ENCODE results near the gene JPH3. TPM values are rescaled to one million over a fixed set of nuclear protein-coding genes. Genes with fewer than 3 reads are reported as not detected.

JPH3 gene
- polyA plus RNA-seq, 2 donors, result 0.04 to 0.19 TPM

- Histone ChIP-seq H3K36me3 (ENCODE audit: control insufficient read depth in 2 of 2, insufficient read depth in 2 of 2, low read length in 1 of 2) (no peaks in the 10 kb centered on the region), H3K9me3 (ENCODE audit: control insufficient read depth in 2 of 2, insufficient read depth in 1 of 2, low read depth in 1 of 2, low read length in 1 of 2) (peaks cover 2 to 6% of the 10 kb centered on the region in 2 donors), H3K27ac (ENCODE audit: low read depth in 2 of 2, low read length in 1 of 2) (no peak overlapping the region), H3K27me3 (ENCODE audit: control insufficient read depth in 1 of 2, insufficient read depth in 2 of 2, low read length in 2 of 2) (no peaks in the 10 kb centered on the region), H3K4me1 (ENCODE audit: control insufficient read depth in 2 of 2, insufficient read depth in 2 of 2, low read length in 1 of 2) (no peaks in the 10 kb centered on the region), H3K4me3 (ENCODE audit: low read depth in 1 of 2, low read length in 2 of 2) (no peak overlapping the region)
- 50 to 51% methylated on average over 14 of the region's 14 CpGs for WGBS, 2 donors
Observed at GRCh38 chr16:87656328-87656727, 54.0 kb downstream of the JPH3 start.

DNA sequence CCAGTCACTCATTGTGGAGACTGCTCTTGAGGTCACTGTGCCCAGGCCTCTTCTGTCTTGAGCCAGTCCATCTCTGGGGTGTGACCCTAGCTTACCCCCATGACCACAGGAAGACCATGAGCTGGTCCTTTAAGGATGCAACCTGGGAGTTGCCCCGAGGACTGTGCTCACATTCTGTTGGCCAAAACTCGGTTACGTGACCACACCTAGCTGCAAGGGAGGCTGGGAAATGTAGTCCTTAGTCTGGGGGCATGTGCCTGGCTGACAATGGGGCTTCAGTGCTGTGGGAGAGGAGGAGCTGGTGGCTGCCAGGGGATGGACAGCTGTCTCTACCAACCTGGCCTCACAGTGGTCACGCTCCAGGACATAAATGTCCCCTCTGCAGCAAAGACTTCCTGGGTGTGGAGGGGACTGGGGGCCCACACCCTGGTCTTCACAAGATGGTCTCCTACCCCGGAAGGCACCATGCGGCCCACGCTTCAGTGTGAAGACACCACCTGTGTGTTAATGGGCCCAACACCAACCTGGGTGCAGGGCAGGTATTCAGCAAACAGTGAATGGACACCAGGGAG lies 55.4 kb downstream of the JPH3 start:
- Histone ChIP-seq H3K27ac (ENCODE audit: low read depth in 2 of 2, low read length in 1 of 2) (no peak overlapping the region), H3K4me3 (ENCODE audit: low read depth in 1 of 2, low read length in 2 of 2) (no peak overlapping the region), H3K27me3 (ENCODE audit: control insufficient read depth in 1 of 2, insufficient read depth in 2 of 2, low read length in 2 of 2) (no peaks in the 10 kb centered on the region), H3K9me3 (ENCODE audit: control insufficient read depth in 2 of 2, insufficient read depth in 1 of 2, low read depth in 1 of 2, low read length in 1 of 2) (peaks cover 2 to 6% of the 10 kb centered on the region in 2 donors), H3K36me3 (ENCODE audit: control insufficient read depth in 2 of 2, insufficient read depth in 2 of 2, low read length in 1 of 2) (no peaks in the 10 kb centered on the region), H3K4me1 (ENCODE audit: control insufficient read depth in 2 of 2, insufficient read depth in 2 of 2, low read length in 1 of 2) (no peaks in the 10 kb centered on the region)
- 71% methylated on average over 7 of the region's 7 CpGs for WGBS, 2 donors

GRCh38 chr16:87658564-87659225 lies 56.4 kb downstream of the JPH3 start:
- no peaks in the 10 kb centered on the region for H3K4me1 ChIP-seq (ENCODE audit: control insufficient read depth in 2 of 2, insufficient read depth in 2 of 2, low read length in 1 of 2)
- no peak overlapping the region for H3K27ac ChIP-seq (ENCODE audit: low read depth in 2 of 2, low read length in 1 of 2)
- peaks cover 2 to 6% of the 10 kb centered on the region in 2 donors for H3K9me3 ChIP-seq (ENCODE audit: control insufficient read depth in 2 of 2, insufficient read depth in 1 of 2, low read depth in 1 of 2, low read length in 1 of 2)
- H3K27me3 ChIP-seq (ENCODE audit: control insufficient read depth in 1 of 2, insufficient read depth in 2 of 2, low read length in 2 of 2), result no peaks in the 10 kb centered on the region
- no peaks in the 10 kb centered on the region for H3K36me3 ChIP-seq (ENCODE audit: control insufficient read depth in 2 of 2, insufficient read depth in 2 of 2, low read length in 1 of 2)
- WGBS, 2 donors, result 42 to 50% methylated on average over 14 of the region's 14 CpGs
- no peak overlapping the region for H3K4me3 ChIP-seq (ENCODE audit: low read depth in 1 of 2, low read length in 2 of 2)

DNA sequence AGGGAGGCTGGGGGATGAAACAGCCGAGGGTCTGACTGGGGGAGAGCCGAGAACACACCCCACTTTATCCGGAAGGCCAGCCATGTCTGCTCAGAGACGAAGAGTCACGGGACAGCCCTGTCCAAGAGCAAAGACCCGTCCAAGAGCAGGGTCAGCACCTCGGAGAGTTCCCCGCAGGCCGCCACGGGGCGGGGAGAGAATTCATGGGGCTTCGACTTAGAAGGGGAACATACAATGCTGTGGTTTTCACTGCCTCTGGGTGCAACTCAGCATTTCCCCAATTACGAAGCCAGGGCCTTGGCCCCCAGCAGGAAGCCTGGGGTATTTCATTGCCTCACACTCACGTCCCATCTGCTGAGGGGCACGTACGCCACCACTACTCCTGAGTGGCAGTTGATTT lies 59.3 kb downstream of the JPH3 start:
- Histone ChIP-seq H3K9me3 (ENCODE audit: control insufficient read depth in 2 of 2, insufficient read depth in 1 of 2, low read depth in 1 of 2, low read length in 1 of 2) (peaks cover 2 to 6% of the 10 kb centered on the region in 2 donors), H3K27ac (ENCODE audit: low read depth in 2 of 2, low read length in 1 of 2) (no peak overlapping the region), H3K4me3 (ENCODE audit: low read depth in 1 of 2, low read length in 2 of 2) (no peak overlapping the region), H3K36me3 (ENCODE audit: control insufficient read depth in 2 of 2, insufficient read depth in 2 of 2, low read length in 1 of 2) (no peaks in the 10 kb centered on the region), H3K27me3 (ENCODE audit: control insufficient read depth in 1 of 2, insufficient read depth in 2 of 2, low read length in 2 of 2) (no peaks in the 10 kb centered on the region), H3K4me1 (ENCODE audit: control insufficient read depth in 2 of 2, insufficient read depth in 2 of 2, low read length in 1 of 2) (no peaks in the 10 kb centered on the region)
- WGBS, 2 donors, result 19 to 23% methylated on average over 16 of the region's 16 CpGs

- no peaks in the 10 kb centered on the region for H3K27me3 ChIP-seq (ENCODE audit: control insufficient read depth in 1 of 2, insufficient read depth in 2 of 2, low read length in 2 of 2)
- no peaks in the 10 kb centered on the region for H3K36me3 ChIP-seq (ENCODE audit: control insufficient read depth in 2 of 2, insufficient read depth in 2 of 2, low read length in 1 of 2)
- H3K4me1 ChIP-seq (ENCODE audit: control insufficient read depth in 2 of 2, insufficient read depth in 2 of 2, low read length in 1 of 2), result no peaks in the 10 kb centered on the region
- H3K27ac ChIP-seq (ENCODE audit: low read depth in 2 of 2, low read length in 1 of 2), result no peak overlapping the region
- H3K9me3 ChIP-seq (ENCODE audit: control insufficient read depth in 2 of 2, insufficient read depth in 1 of 2, low read depth in 1 of 2, low read length in 1 of 2), result peaks cover under 1 to 5% of the 10 kb centered on the region in 2 donors
- 80 to 83% methylated on average over 25 of the region's 25 CpGs for WGBS, 2 donors
- H3K4me3 ChIP-seq (ENCODE audit: low read depth in 1 of 2, low read length in 2 of 2), result no peak overlapping the region
Observed at GRCh38 chr16:87662254-87663204, 60.2 kb downstream of the JPH3 start.

DNA sequence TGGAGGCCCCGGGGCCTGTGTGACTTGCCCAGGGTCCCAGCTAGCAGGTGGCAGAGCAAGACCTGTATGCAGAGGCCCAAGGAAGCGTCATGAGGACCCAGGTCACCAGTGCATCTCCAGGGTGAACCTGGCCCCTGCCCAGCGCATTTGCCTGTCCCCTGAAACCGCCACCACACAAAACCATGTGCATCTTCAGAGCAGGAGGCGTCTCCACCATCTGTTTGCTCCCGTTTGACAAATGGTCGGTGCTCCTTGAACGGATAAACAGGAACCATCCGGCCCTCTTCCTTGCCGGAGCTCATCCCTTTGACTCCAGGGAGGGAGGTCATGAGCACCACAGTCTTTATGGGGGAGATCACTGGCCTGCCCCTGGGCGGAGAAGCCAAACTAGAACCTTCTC lies 62.5 kb downstream of the JPH3 start:
- Histone ChIP-seq H3K27ac (ENCODE audit: low read depth in 2 of 2, low read length in 1 of 2) (no peak overlapping the region), H3K4me1 (ENCODE audit: control insufficient read depth in 2 of 2, insufficient read depth in 2 of 2, low read length in 1 of 2) (no peaks in the 10 kb centered on the region), H3K27me3 (ENCODE audit: control insufficient read depth in 1 of 2, insufficient read depth in 2 of 2, low read length in 2 of 2) (no peaks in the 10 kb centered on the region), H3K9me3 (ENCODE audit: control insufficient read depth in 2 of 2, insufficient read depth in 1 of 2, low read depth in 1 of 2, low read length in 1 of 2) (no peaks in the 10 kb centered on the region), H3K4me3 (ENCODE audit: low read depth in 1 of 2, low read length in 2 of 2) (no peak overlapping the region), H3K36me3 (ENCODE audit: control insufficient read depth in 2 of 2, insufficient read depth in 2 of 2, low read length in 1 of 2) (no peaks in the 10 kb centered on the region)
- WGBS, 2 donors, result 65 to 67% methylated on average over 11 of the region's 11 CpGs

GRCh38 chr16:87665193-87665592 lies 62.9 kb downstream of the JPH3 start:
- H3K36me3 ChIP-seq (ENCODE audit: control insufficient read depth in 2 of 2, insufficient read depth in 2 of 2, low read length in 1 of 2), result no peaks in the 10 kb centered on the region
- H3K4me3 ChIP-seq (ENCODE audit: low read depth in 1 of 2, low read length in 2 of 2), result no peak overlapping the region
- no peaks in the 10 kb centered on the region for H3K27me3 ChIP-seq (ENCODE audit: control insufficient read depth in 1 of 2, insufficient read depth in 2 of 2, low read length in 2 of 2)
- H3K4me1 ChIP-seq (ENCODE audit: control insufficient read depth in 2 of 2, insufficient read depth in 2 of 2, low read length in 1 of 2), result no peaks in the 10 kb centered on the region
- H3K27ac ChIP-seq (ENCODE audit: low read depth in 2 of 2, low read length in 1 of 2), result no peak overlapping the region
- H3K9me3 ChIP-seq (ENCODE audit: control insufficient read depth in 2 of 2, insufficient read depth in 1 of 2, low read depth in 1 of 2, low read length in 1 of 2), result no peaks in the 10 kb centered on the region
- whole genome bisulfite sequencing, 2 donors, result 87 to 90% methylated on average over 15 of the region's 15 CpGs

DNA sequence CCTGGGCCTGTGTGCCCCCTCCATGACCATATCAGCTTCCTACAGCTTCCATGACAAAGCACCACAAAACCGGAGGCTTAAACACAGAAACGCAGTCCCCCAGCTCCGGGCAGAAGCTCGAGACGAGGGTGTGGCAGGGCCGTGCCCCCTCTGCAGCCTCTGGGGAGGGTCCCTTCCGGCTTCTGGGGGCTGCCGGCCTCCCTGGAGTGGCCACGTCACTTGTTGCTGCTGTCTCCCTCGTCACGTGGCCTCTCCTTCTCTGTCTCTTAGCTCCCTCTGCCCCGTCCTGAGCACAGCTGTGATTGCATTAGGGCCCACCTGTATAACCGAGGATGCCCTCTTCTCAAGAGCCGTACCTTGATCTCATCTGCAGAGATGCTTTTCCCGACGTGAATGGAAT lies 64.6 kb downstream of the JPH3 start:
- H3K4me1 ChIP-seq (ENCODE audit: control insufficient read depth in 2 of 2, insufficient read depth in 2 of 2, low read length in 1 of 2), result no peaks in the 10 kb centered on the region
- WGBS, 2 donors, result 67 to 69% methylated on average over 16 of the region's 16 CpGs
- H3K9me3 ChIP-seq (ENCODE audit: control insufficient read depth in 2 of 2, insufficient read depth in 1 of 2, low read depth in 1 of 2, low read length in 1 of 2), result no peaks in the 10 kb centered on the region
- no peaks in the 10 kb centered on the region for H3K36me3 ChIP-seq (ENCODE audit: control insufficient read depth in 2 of 2, insufficient read depth in 2 of 2, low read length in 1 of 2)
- no peak overlapping the region for H3K27ac ChIP-seq (ENCODE audit: low read depth in 2 of 2, low read length in 1 of 2)
- no peak overlapping the region for H3K4me3 ChIP-seq (ENCODE audit: low read depth in 1 of 2, low read length in 2 of 2)
- H3K27me3 ChIP-seq (ENCODE audit: control insufficient read depth in 1 of 2, insufficient read depth in 2 of 2, low read length in 2 of 2), result no peaks in the 10 kb centered on the region

- no peaks in the 10 kb centered on the region for H3K36me3 ChIP-seq (ENCODE audit: control insufficient read depth in 2 of 2, insufficient read depth in 2 of 2, low read length in 1 of 2)
- H3K27ac ChIP-seq (ENCODE audit: low read depth in 2 of 2, low read length in 1 of 2), result no peak overlapping the region
- H3K4me1 ChIP-seq (ENCODE audit: control insufficient read depth in 2 of 2, insufficient read depth in 2 of 2, low read length in 1 of 2), result no peaks in the 10 kb centered on the region
- no peak overlapping the region for H3K4me3 ChIP-seq (ENCODE audit: low read depth in 1 of 2, low read length in 2 of 2)
- H3K9me3 ChIP-seq (ENCODE audit: control insufficient read depth in 2 of 2, insufficient read depth in 1 of 2, low read depth in 1 of 2, low read length in 1 of 2), result no peaks in the 10 kb centered on the region
- no peaks in the 10 kb centered on the region for H3K27me3 ChIP-seq (ENCODE audit: control insufficient read depth in 1 of 2, insufficient read depth in 2 of 2, low read length in 2 of 2)
- 76 to 78% methylated on average over 7 of the region's 7 CpGs for WGBS, 2 donors
Observed at GRCh38 chr16:87667443-87667842, 65.1 kb downstream of the JPH3 start.
